H1 (cell line): Measurements from ENCODE around the gene EIF2B2. TPM values are rescaled to one million over a fixed set of nuclear protein-coding genes. Genes with fewer than 3 reads are reported as not detected.

Experiments used
- CTCF ChIA-PET: fragments of 300-600 bp; sonication (Branson Sonifier 250); formaldehyde crosslinking; loops from one replicate; lab custom pipeline; 2021; ENCODE audit not compliant: partially characterized antibody; lab: Charles Lee
- POLR2A ChIA-PET: fragments of 300-600 bp; sonication (Branson Sonifier 250); formaldehyde crosslinking; loops from one replicate; lab custom pipeline; 2021; ENCODE audit warnings: inconsistent platforms; ENCODE audit not compliant: partially characterized antibody; lab: Charles Lee
- DNase-seq, 2 experiments: peaks; one replicate each; pipeline versions ENCODE4 v3.0.0 to v3.0.0-alpha.2; 2010 to 2022; ENCODE audit warnings: low spot score in 2 of 2, low read depth in 1 of 2, mixed read lengths in 1 of 2
- FAIRE-seq: peaks from 2 replicates; lab custom pipeline; 2011; peaks lifted over from hg19 to GRCh38; lab: Jason Lieb, UNC
- H2AFZ ChIP-seq: 2 replicates; pipeline ENCODE4 v1.8.1; 2012; ENCODE audit warnings: low read length, inconsistent platforms
- H2AK5ac ChIP-seq: 2 replicates; pipeline ENCODE4 v1.6.1; 2013; ENCODE audit warnings: low read depth, low read length
- H2BK120ac ChIP-seq: replicated peaks from 2 replicates; pipeline ENCODE3; 2013; ENCODE audit warnings: low read depth, low read length, inconsistent platforms
- H2BK12ac ChIP-seq: 2 replicates; pipeline ENCODE4 v1.6.1; 2013; ENCODE audit warnings: low read depth, low read length
- H2BK15ac ChIP-seq: 2 replicates; pipeline ENCODE4 v1.6.1; 2013; ENCODE audit warnings: low read length
- H2BK20ac ChIP-seq: 2 replicates; pipeline ENCODE4 v1.6.1; 2013; ENCODE audit warnings: low read length
- H2BK5ac ChIP-seq: 2 replicates; pipeline ENCODE4 v1.6.1; 2013; ENCODE audit warnings: low read depth, low read length
- H3K14ac ChIP-seq: 2 replicates; pipeline ENCODE4 v1.6.1; 2013; ENCODE audit warnings: inconsistent platforms; ENCODE audit not compliant: insufficient read length
- H3K18ac ChIP-seq: 2 replicates; pipeline ENCODE4 v1.6.1; 2013; ENCODE audit warnings: low read length; ENCODE audit errors: extremely low read depth
- H3K23ac ChIP-seq: 2 replicates; pipeline ENCODE4 v1.6.1; 2013; ENCODE audit warnings: inconsistent platforms; ENCODE audit not compliant: insufficient read length
- H3K23me2 ChIP-seq: 2 replicates; pipeline ENCODE4 v1.6.1; 2013; ENCODE audit warnings: low read depth, low read length
- H3K27ac ChIP-seq: 2 replicates; pipeline ENCODE4 v1.6.1; 2011; ENCODE audit warnings: low read depth, low read length, inconsistent platforms
- H3K27me3 ChIP-seq, 4 experiments: replicated peaks in 1 of 4; 1 replicate in 1 of 4; 2 replicates in 3 of 4; pipeline versions ENCODE4 v1.6.1 to v1.8.1; 2011 to 2013; ENCODE audit warnings: low read length in 3 of 4, mild to moderate bottlenecking in 3 of 4, inconsistent platforms in 2 of 4, mixed read lengths in 2 of 4, moderate library complexity in 1 of 4; ENCODE audit not compliant: control insufficient read depth in 3 of 4, insufficient read depth in 3 of 4; ENCODE audit errors: extremely low read depth in 1 of 4
- H3K36me3 ChIP-seq, 4 experiments: 2 replicates each; pipeline versions ENCODE4 v1.6.1 to v1.8.1; 2011 to 2013; ENCODE audit warnings: mild to moderate bottlenecking in 4 of 4, low read length in 3 of 4, moderate library complexity in 2 of 4, control low read depth in 1 of 4, inconsistent platforms in 1 of 4; ENCODE audit not compliant: insufficient read depth in 4 of 4, control insufficient read depth in 2 of 4
- H3K4ac ChIP-seq: replicated peaks from 2 replicates; pipeline ENCODE3; 2013; ENCODE audit warnings: low read length, low read depth, mixed read lengths, inconsistent platforms; ENCODE audit not compliant: insufficient read length
- H3K4me1 ChIP-seq, 4 experiments: replicated peaks in 1 of 4; 1 replicate in 1 of 4; 2 replicates in 3 of 4; pipeline versions ENCODE4 v1.6.1 to v1.8.1; 2011 to 2013; ENCODE audit warnings: low read length in 3 of 4, inconsistent platforms in 2 of 4, mixed read lengths in 1 of 4; ENCODE audit not compliant: insufficient read depth in 4 of 4, control insufficient read depth in 3 of 4
- H3K4me2 ChIP-seq, 2 experiments: 2 replicates each; pipeline versions ENCODE4 v1.6.1 to v1.8.1; 2011 to 2013; ENCODE audit warnings: low read depth in 2 of 2, low read length in 2 of 2, control low read depth in 1 of 2, inconsistent platforms in 1 of 2, mild to moderate bottlenecking in 1 of 2; ENCODE audit not compliant: insufficient read depth in 1 of 2
- H3K4me3 ChIP-seq, 4 experiments: fragments of 200-600, 300-600 bp in 1 of 4; sonication (generic), shearing (Covaris generic), sonication (Bioruptor Twin) in 1 of 4; 2 replicates each; pipeline versions ENCODE4 v1.5.1 to v1.8.1; 2011 to 2016; ENCODE audit warnings: low read length in 4 of 4, low read depth in 3 of 4, control low read depth in 2 of 4, inconsistent platforms in 2 of 4, mild to moderate bottlenecking in 2 of 4, mixed read lengths in 1 of 4, moderate library complexity in 1 of 4; ENCODE audit not compliant: insufficient read depth in 2 of 4; ENCODE audit errors: extremely low read depth in 1 of 4
- H3K56ac ChIP-seq: replicated peaks from 2 replicates; pipeline ENCODE3; 2013; ENCODE audit warnings: low read depth, mild to moderate bottlenecking, mixed read lengths, low read length, inconsistent platforms; ENCODE audit not compliant: insufficient read length
- H3K79me1 ChIP-seq: 2 replicates; pipeline ENCODE4 v1.6.1; 2013; ENCODE audit warnings: low read depth, low read length, control low read depth
- H3K79me2 ChIP-seq, 2 experiments: 2 replicates each; pipeline versions ENCODE4 v1.6.1 to v1.8.1; 2012 to 2013; ENCODE audit warnings: low read length in 2 of 2, mild to moderate bottlenecking in 2 of 2, inconsistent platforms in 1 of 2; ENCODE audit not compliant: insufficient read depth in 2 of 2, control insufficient read depth in 1 of 2
- H3K9ac ChIP-seq, 4 experiments: replicated peaks in 1 of 4; 1 replicate in 1 of 4; 2 replicates in 3 of 4; pipeline versions ENCODE4 v1.6.1 to v1.8.1; 2011 to 2013; ENCODE audit warnings: low read depth in 3 of 4, low read length in 3 of 4, control low read depth in 2 of 4, mild to moderate bottlenecking in 2 of 4, moderate library complexity in 2 of 4, inconsistent platforms in 1 of 4; ENCODE audit errors: extremely low read depth in 1 of 4
- H3K9me3 ChIP-seq, 2 experiments: 2 replicates each; pipeline versions ENCODE4 v1.6.1 to v1.8.1; 2012 to 2013; ENCODE audit warnings: mild to moderate bottlenecking in 2 of 2, moderate library complexity in 2 of 2, control low read depth in 1 of 2, inconsistent platforms in 1 of 2, low read depth in 1 of 2, low read length in 1 of 2, mixed read lengths in 1 of 2; ENCODE audit not compliant: insufficient read depth in 2 of 2
- H4K20me1 ChIP-seq, 2 experiments: replicated peaks in 1 of 2; 2 replicates each; pipeline versions ENCODE3 to v1.8.1; 2011 to 2013; ENCODE audit warnings: inconsistent platforms in 2 of 2, low read length in 2 of 2, mild to moderate bottlenecking in 1 of 2; ENCODE audit not compliant: insufficient read depth in 2 of 2, control insufficient read depth in 1 of 2
- H4K5ac ChIP-seq: 2 replicates; pipeline ENCODE4 v1.6.1; 2013; ENCODE audit warnings: low read length, low read depth, mixed read lengths, inconsistent platforms; ENCODE audit not compliant: insufficient read length
- H4K8ac ChIP-seq: 2 replicates; pipeline ENCODE4 v1.8.0; 2013; ENCODE audit warnings: mild to moderate bottlenecking, moderate library complexity, low read length, inconsistent platforms; ENCODE audit not compliant: insufficient read depth; ENCODE audit errors: extremely low read depth
- H4K91ac ChIP-seq: replicated peaks from 2 replicates; pipeline ENCODE3; 2013; ENCODE audit warnings: low read length, mixed read lengths, inconsistent platforms; ENCODE audit not compliant: insufficient read length
- CEBPB ChIP-seq: IDR thresholded peaks from 2 replicates; pipeline ENCODE4 v1.6.1; 2012; ENCODE audit warnings: low read depth, low read length
- KDM1A ChIP-seq: fragments of 200-600, 300-600 bp; sonication (generic); IDR thresholded peaks from 2 replicates; pipeline ENCODE4 v1.7.1; 2016; ENCODE audit warnings: mild to moderate bottlenecking, low read length, borderline replicate concordance
- WGBS, 2 experiments: shearing (Covaris generic) in 1 of 2; methylation state at CpG; one replicate each; pipeline versions ENCODE4 v1.1.6 to v1.1.7; 2013 to 2015; ENCODE audit warnings: low lambda C conversion rate in 2 of 2, mixed read lengths in 2 of 2, inconsistent platforms in 1 of 2, low coverage in 1 of 2, missing lambda C conversion rate in 1 of 2; ENCODE audit not compliant: insufficient replicate concordance in 2 of 2, insufficient coverage in 1 of 2, insufficient read length in 1 of 2; ENCODE audit errors: extremely low coverage in 1 of 2, missing lambda C conversion rate in 1 of 2; 5-methylcytosine and 5-hydroxymethylcytosine counted together
- polyA plus RNA-seq, 7 experiments: library from polyadenylated mRNA; depleted of rRNA in 3 of 7; stranded (reverse) in 5 of 7; unstranded in 2 of 7; fragments of >200 nt in 5 of 7; fragments of 200-250 nt in 2 of 7; gene quantifications; 1 replicate in 5 of 7; 2 replicates in 1 of 7; 4 replicates in 1 of 7; pipeline versions ENCODE4 v1.2.1 to v1.2.3, GENCODE V29; 2011 to 2013; ENCODE audit warnings: missing spikeins in 2 of 7, mixed read lengths in 2 of 7
- total RNA-seq: library from RNA; stranded (reverse); fragmentation: NEBNext Ultra II Directional; extraction: Animal tissue kit (Norgen Biotek cat#: 25700); gene quantifications from 2 replicates; pipeline ENCODE4 v1.2.1, GENCODE V29; 2021

Gene EIF2B2
- total and polyA plus RNA-seq, 2 of the 8 experiments (the other 6 are each of a cell fraction or from before 2014, with no cell fraction given): 42.6 to 79.9 TPM

GRCh38 chr14:74979029-74979428, 23.7 kb upstream of the EIF2B2 start:
- no peak for DNase-seq
- H3K9ac ChIP-seq: no peak overlapping the region
- H3K4me2 ChIP-seq: no peak overlapping the region
- ChIA-PET POLR2A (interaction anchor here (1.0 to 1.5 kb wide), 3 partner anchors 65 to 90 kb away, joined by 3 to 4 read pairs (median 4); partner anchors contain the start of gene ZC2HC1C), CTCF (interaction anchor here (0.8 to 4.5 kb wide), 13 partner anchors 9 to 325 kb away, joined by 3 to 30 read pairs (median 4); partner anchors contain the start of gene PGF)
- H3K79me1 ChIP-seq: no peaks in the 10 kb centered on the region
- H2BK12ac ChIP-seq: no peak overlapping the region
- H2BK20ac ChIP-seq: no peak overlapping the region
- no peak for FAIRE-seq
- no peak overlapping the region for H3K4me3 ChIP-seq
- H3K4ac ChIP-seq: no peak overlapping the region
- no peaks in the 10 kb centered on the region for H4K20me1 ChIP-seq
- no peaks in the 10 kb centered on the region for H3K23me2 ChIP-seq
- no peak overlapping the region for H2BK15ac ChIP-seq
- H2BK120ac ChIP-seq: no peak overlapping the region
- H2BK5ac ChIP-seq: 0 out of 2 replicates have a peak overlapping the region, but pooled peaks have one; percentile 29
- no peak overlapping the region for H2AK5ac ChIP-seq
- no peak overlapping the region for H3K23ac ChIP-seq
- H3K56ac ChIP-seq: no peak overlapping the region
- H3K14ac ChIP-seq: no peak overlapping the region
- no peak overlapping the region for H4K91ac ChIP-seq
- H3K27me3 ChIP-seq: peaks cover 0 to 2% (median 1%) of the 10 kb centered on the region in 4 experiments; a peak in 1 of 7 replicates
- no peak overlapping the region for H4K5ac ChIP-seq
- TF ChIP-seq KDM1A: peak; percentile 95
- TF ChIP-seq CEBPB: no peak
- H2AFZ ChIP-seq: no peak overlapping the region
- H3K4me1 ChIP-seq: peaks cover 1 to 31% (median 23%) of the 10 kb centered on the region in 4 experiments
- H4K8ac ChIP-seq: no peak overlapping the region; the same call in 1 of the 2 replicates
- H3K79me2 ChIP-seq: no peaks in the 10 kb centered on the region
- H3K9me3 ChIP-seq: no peaks in the 10 kb centered on the region
- no peak overlapping the region for H3K18ac ChIP-seq
- H3K27ac ChIP-seq: no peak overlapping the region
- 89% methylated on average over 4 of the region's 4 CpGs; no CpG with 5 or more reads in 1 of the 2 experiments for WGBS, 2 experiments
- no peaks in the 10 kb centered on the region for H3K36me3 ChIP-seq
